ENCODE results near the gene GALNT8. TPM values are rescaled to one million over a fixed set of nuclear protein-coding genes. Genes with fewer than 3 reads are reported as not detected.

The GALNT8 gene
- total and polyA plus RNA-seq, 2 of the 8 experiments (the other 6 are each of a cell fraction or from before 2014, with no cell fraction given) = 4.7 to 8.3 TPM

DNA sequence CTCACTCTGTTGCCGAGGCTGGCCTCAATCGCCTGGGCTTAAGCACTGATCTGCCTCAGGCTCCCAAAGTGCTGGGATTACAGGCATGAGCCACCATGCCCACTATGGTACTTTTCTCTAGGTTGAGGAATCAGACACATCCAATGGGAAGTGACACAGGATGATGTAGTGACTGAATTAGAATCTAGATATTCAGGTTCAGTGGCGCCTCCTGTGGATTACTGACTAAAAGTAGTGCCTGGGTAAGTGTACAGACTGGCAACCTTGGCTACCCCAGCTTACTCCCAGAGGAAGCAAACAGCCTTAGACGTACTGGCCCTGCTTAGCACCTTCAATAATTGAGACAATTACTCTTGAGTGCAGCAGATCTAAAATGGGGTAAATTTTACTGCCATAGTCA lies 22.8 kb downstream of the GALNT8 start:
- 76% methylated on average over 4 of the region's 4 CpGs; no CpG with 5 or more reads in 1 of the 2 experiments for WGBS, 2 experiments (ENCODE audit: extremely low coverage in 1 of 2, insufficient coverage in 1 of 2, insufficient read length in 1 of 2, insufficient replicate concordance in 2 of 2, low coverage in 1 of 2, low lambda C conversion rate in 2 of 2, missing lambda C conversion rate in 1 of 2)
- Histone ChIP-seq H3K36me3 (ENCODE audit: control insufficient read depth in 2 of 4, insufficient read depth in 4 of 4, low read length in 3 of 4) (peaks cover 0 to 3% (median 0%) of the 10 kb centered on the region in 4 experiments; a peak in 3 of 8 replicates), H3K4me1 (replicated peaks in 1 of 4; ENCODE audit: control insufficient read depth in 3 of 4, insufficient read depth in 4 of 4, low read length in 3 of 4) (no peaks in the 10 kb centered on the region), H3K4me3 (ENCODE audit: extremely low read depth in 1 of 4, insufficient read depth in 2 of 4, low read depth in 3 of 4, low read length in 4 of 4) (no peak overlapping the region), H4K20me1 (replicated peaks in 1 of 2; ENCODE audit: control insufficient read depth in 1 of 2, insufficient read depth in 2 of 2, low read length in 2 of 2) (peaks cover 0 to 2% of the 10 kb centered on the region in 2 experiments), H3K4me2 (ENCODE audit: insufficient read depth in 1 of 2, low read depth in 2 of 2, low read length in 2 of 2) (no peak overlapping the region), H4K91ac (replicated peaks; ENCODE audit: insufficient read length, low read length) (no peak overlapping the region), H3K79me1 (ENCODE audit: low read depth, low read length) (no peaks in the 10 kb centered on the region), H3K4ac (replicated peaks; ENCODE audit: insufficient read length, low read depth, low read length) (no peak overlapping the region), H3K14ac (ENCODE audit: insufficient read length) (no peak overlapping the region), H3K9ac (replicated peaks in 1 of 4; ENCODE audit: extremely low read depth in 1 of 4, low read depth in 3 of 4, low read length in 3 of 4) (no peak overlapping the region), H2BK120ac (replicated peaks; ENCODE audit: low read depth, low read length) (no peak overlapping the region), H3K79me2 (ENCODE audit: control insufficient read depth in 1 of 2, insufficient read depth in 2 of 2, low read length in 2 of 2) (no peaks in the 10 kb centered on the region), H3K27me3 (replicated peaks in 1 of 4; ENCODE audit: control insufficient read depth in 3 of 4, extremely low read depth in 1 of 4, insufficient read depth in 3 of 4, low read length in 3 of 4) (no peaks in the 10 kb centered on the region), H2BK20ac (ENCODE audit: low read length) (no peak overlapping the region), H2BK12ac (ENCODE audit: low read depth, low read length) (no peak overlapping the region), H2AK5ac (ENCODE audit: low read depth, low read length) (no peak overlapping the region), H3K27ac (ENCODE audit: low read depth, low read length) (no peak overlapping the region), H2AFZ (ENCODE audit: low read length) (no peak overlapping the region), H2BK5ac (ENCODE audit: low read depth, low read length) (no peak overlapping the region), H2BK15ac (ENCODE audit: low read length) (no peak overlapping the region), H4K8ac (ENCODE audit: extremely low read depth, insufficient read depth, low read length) (no peak overlapping the region), H3K18ac (ENCODE audit: extremely low read depth, low read length) (no peak overlapping the region), H3K23me2 (ENCODE audit: low read depth, low read length) (no peaks in the 10 kb centered on the region; the same call in 1 of the 2 replicates), H3K56ac (replicated peaks; ENCODE audit: insufficient read length, low read depth, low read length) (no peak overlapping the region), H4K5ac (ENCODE audit: insufficient read length, low read depth, low read length) (no peak overlapping the region), H3K9me3 (ENCODE audit: insufficient read depth in 2 of 2, low read depth in 1 of 2, low read length in 1 of 2) (no peaks in the 10 kb centered on the region), H3K23ac (ENCODE audit: insufficient read length) (no peak overlapping the region)
- POLR2A ChIA-PET (ENCODE audit: partially characterized antibody) = no interaction called here
- TF ChIP-seq RAD21 (IDR thresholded peaks at IDR 0.05 in 1 of 2, conservative IDR thresholded peaks at IDR 0.05 in 1 of 2; ENCODE audit: low read depth in 2 of 2, low read length in 2 of 2) (peak; percentile 42 to 59; a peak in 3 of 4 replicates), JUN (IDR thresholded peaks at IDR 0.05; ENCODE audit: low read depth, low read length) (no peak), CTCF (IDR thresholded peaks at IDR 0.05; ENCODE audit: control extremely low read depth in 1 of 3, insufficient read depth in 1 of 3, low read depth in 1 of 3, low read length in 3 of 3) (peak in 2 of 3 experiments; percentile 25 to 44; a peak in 3 of 4 replicates)
- FAIRE-seq (no peak), DNase-seq (ENCODE audit: low read depth in 1 of 2, low spot score in 2 of 2) (no peak)
- CTCF ChIA-PET (ENCODE audit: partially characterized antibody) = interaction anchor here (0.8 to 1.5 kb wide), 4 partner anchors 10 to 35 kb away, joined by 3 to 4 read pairs (median 4); no protein-coding TSS in a partner anchor

Data from H1 (cell line).